Measurements from ENCODE around the gene KRT32.

Gene KRT32

DNA sequence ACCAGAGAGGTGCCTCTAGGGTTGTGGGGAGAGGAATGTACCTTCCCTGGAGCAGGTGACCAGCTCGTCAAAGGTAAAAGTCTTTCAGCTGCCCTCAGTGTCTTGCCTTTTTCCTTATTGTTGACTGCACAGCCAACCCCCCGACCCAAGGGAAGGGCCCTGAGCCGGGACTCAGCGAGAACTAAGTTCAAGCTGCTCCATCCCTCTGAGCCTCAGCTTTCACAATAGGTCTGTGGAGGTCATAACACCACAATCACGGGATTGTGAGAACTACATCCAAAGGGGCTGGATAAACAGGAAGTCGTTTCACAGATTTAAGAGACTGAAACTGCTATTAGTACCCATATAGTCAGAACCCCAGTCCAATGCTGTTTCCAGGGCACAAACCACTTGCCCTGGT lies 25.2 kb upstream of the KRT32 start:
- DNase-seq = no peak

DNA sequence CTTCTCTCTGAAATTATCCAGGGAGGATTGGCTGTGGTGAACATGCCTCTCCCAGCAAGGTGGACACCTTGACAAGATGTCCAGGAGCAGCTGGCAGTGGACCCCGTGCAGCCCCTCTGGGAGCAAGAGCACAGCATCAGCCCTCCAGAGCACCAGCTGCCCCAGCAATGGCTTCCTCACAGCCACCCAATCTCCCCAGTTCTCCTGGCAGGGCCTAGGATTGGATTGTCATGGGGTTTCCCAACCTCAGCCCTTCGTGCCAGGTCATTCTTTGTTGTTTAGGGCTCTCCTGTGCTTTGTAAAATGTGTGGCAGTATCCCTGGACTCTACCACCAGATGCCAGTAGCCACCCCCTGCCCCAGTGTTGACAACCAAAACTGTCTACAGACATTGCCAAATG lies 24.3 kb upstream of the KRT32 start:
- no peak for DNase-seq

DNA sequence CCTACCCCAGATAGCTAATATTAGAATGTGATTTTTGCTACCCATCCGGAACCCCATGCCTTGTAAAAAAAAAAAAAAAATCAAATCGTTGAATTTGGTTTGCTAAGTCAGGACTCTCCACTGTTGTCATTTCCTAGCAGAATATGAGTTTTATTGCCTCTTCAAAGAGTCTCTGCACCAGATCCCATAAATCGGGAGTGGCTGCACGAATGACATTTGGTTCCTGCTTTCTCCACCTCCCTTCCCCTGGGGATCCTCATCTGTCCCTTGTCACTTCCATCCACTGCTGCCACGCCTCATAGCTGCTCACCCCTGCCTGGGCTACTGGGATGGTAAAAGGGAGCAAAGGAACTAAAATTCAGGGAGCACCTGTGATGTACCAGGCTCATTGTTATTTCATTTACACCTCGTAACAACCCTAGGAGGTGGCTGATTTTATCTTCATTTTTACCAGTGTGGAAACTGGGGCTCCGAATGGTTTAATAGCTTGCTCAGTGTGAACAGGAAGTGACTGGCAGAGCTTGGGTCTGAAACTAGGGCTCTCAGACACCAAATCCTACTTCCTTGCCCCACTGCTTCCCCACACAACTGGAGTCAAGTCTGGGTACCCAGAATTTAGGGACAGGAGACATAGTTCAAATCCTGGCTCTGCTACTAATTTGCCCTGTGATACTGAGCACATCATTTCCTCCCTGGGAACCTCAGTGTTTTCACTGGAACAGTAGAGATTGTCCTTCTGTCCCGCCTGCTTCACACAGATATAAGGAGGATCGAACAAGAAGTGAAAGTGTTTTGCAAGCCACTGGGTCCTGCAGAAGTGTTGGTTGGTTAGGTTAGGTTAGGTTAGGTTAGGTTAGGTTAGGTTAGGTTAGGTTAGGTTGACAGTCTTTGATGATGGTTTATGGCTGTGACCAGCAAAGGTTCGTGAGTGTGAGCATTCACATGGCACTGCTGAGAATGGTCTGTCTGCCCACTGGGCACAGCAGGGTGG lies 23.1 kb upstream of the KRT32 start:
- no peak for DNase-seq

DNA sequence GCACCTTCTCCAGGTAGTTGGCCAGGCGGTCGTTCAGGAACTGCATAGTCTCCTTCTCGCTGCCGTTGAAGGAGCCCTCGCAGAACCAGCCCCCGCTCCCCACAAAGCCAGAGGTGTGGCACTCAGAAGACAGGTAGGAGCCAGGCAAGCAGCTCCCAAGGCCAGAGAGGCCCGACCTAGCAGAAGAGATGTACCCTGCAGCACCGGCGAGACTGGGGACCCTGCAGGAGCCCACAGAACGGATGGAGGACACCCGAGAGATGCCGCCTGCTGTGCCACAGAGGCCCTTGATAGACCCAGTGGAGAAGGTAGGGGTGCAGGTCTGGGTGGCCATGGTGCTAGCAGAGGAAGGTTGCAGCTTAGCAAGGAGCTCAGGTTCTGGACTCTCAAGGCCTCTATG lies 22.3 kb upstream of the KRT32 start, which contains the start of gene KRT36:
KRT36 (minus strand) TSS at position 380 of the 400 bp plus-strand sequence; CDS start at position 334, 46 bp downstream.
- DNase-seq = no peak

DNA sequence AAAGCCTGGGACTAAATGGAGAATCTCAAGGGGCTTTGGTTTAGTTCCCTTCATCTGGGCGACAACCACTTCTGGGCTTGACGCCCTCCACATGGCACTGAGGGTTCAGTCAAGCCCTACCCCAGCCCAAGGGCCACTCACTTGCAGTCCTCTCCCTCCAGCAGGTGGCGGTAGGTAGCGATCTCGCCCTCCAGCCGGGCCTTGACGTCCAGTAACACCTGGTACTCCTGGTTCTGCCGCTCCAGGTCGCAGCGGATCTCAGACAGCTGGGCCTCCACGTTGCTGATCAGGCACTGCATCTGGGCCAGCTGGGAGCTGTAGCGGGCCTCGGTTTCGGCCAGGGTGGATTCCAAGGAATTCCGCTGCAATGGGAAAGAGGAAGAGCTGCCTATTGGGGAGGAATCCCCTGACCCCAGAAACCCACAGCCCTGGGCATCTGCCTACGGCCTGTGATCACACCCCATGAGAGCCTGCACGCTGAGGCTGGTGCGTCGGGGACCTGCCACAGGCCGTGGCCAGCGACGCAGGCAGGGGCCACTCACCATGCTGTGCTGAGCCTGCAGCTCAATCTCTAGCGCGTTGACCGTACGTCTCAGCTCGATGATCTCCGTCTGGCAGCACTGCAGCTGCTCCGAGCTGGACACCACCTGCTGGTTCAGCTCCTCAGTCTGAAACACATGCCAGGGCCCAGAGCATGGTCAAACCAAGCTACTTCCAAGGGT lies 19.8 kb upstream of the KRT32 start:
- DNase-seq = no peak

DNA sequence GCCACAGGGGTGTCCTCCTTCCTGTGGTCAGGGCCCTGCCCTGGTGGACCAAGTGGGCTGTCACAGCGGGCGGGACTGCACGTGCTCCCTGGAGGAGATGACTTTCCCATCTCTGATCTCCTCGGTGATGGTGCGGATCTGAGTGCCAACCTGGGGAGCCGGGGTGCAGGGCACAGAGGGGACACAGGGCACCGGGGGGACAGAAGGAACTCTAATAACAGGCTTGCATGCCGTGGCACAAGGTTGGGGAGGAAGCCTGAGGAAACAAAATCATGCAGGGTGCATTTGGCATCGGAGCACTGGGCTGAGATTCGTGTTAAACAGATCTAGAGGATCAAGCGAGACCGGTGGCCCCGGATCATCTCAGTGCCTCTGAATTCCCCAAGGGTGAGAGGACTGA lies 19.1 kb upstream of the KRT32 start:
- DNase-seq = no peak

DNA sequence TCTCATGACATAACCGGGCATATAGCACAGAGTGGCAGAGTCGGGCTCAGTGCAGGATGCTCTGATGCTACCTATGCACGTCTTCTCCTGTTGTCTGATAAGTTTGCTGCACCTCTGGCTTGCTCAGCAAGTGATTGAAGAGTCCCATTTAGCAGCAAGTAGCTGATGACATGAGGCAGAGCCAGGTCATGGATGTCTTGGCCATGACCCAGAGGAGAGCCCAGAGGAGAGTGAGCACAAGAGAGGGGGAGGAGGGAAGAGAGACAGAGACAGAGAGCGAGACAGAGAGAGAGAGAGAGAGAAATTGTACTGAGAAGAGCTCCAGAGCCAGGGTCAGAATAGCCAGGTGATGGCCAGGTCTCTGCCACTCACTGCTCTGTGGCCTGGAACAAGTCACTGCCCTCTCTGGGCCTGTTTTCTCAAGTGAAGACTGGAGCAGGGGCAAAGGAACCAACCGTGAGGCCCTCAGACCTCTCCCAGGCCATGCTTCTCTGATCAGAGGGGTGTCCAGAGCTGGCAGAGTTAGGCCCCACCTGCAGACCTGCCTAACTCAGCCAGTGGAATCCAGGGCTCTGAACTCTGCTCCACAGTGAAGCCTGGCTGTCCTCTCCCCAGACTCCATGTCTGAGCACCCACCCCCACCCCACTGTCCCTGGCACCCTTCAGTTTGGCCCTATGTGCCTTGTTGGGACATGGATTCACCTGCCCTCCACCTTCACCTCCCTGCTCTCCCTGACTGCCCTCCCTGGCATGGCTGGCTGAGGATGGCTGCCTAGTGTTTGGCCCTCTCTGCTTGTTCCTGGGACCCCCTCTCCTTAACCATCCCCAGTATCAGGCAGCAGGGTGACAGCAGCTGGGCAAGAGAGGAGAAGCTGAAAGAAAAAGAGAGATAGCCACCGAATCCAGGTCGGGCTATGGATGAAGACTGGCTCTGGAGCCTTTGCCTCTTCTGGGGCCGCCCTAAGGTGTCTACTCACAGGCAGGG lies 18.0 kb upstream of the KRT32 start:
- DNase-seq = no peak

DNA sequence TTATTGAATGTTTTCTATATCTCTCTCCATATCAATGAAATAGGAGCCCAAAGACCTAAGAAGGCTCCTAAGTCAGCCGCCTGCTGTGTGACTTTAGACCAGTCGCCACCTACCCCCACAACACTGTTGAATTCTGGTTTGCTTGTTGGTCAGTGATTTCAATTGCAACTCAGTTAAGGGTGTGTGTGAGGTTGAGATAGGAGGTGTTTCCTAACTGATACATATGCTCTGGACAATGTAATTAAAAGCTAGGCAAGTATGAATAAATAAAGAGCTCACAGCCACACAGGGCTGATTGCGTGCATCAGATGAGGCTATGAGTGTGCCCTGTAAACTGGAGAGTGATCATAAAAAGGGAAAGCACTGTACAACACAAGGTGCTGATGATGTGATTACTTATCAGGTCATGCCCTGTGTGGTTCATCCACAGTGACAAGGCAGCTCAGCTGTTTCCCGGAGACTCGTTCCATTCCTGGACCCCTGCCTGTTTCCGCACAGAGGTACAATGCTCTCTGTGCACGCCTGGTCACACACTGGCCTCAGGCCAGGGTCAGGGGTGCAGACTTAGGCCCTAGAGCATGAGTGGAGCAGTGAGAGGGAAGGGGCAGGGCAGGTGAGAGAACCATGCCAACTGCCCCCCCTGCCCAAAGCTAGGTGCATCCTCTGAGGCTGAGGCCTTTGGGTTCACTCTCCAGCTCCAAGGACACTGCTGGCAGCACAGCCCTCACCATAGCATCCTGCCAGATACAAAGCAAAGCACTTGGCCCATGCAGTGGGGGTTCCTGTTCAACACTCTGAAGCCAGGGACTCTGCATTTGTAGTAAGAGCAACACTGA lies 17.0 kb upstream of the KRT32 start:
- no peak for DNase-seq

DNA sequence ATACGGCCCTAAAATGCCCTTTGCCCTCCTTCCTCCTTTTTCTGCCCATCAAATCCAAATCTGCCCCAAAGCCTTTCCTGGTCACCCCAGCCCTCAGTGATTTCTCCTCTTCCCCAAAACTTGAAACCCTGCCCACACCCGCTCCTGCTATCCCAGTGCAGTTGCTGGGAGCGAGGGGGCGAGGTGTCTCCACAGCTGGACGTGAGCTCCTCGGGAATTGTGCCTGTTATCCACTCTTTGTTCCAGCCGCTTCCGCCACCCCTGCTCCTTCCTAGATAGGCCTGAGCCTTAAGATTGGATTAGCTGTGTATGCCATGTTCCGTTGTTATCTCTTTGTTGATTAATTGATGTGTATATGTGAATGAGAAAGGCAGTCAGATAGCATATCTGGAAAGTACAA lies 16.3 kb upstream of the KRT32 start:
- no peak for DNase-seq

DNA sequence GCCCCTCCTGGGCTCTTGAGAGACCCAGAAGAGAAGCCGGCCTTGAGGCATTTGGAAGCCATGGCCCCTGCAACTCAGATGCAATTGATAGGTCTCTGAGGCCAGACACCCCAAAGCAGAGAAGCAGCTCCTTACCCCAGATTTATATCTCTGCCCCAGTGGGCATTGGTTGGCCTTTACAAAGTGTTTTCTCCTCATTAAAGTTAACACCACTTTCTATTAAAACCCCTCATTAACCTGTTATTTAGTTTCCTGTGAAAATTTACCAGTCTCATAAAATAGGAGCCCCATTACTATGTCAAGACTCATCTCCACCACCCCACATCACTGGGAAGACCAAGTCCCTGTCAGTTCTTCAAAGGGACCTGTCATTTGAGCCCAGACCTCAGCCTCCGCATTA lies 13.8 kb upstream of the KRT32 start, which contains the start of gene KRT35:
KRT35 (minus strand) TSS at position 116 of the 400 bp plus-strand sequence; CDS start at position 62, 54 bp downstream.
- DNase-seq = no peak

DNA sequence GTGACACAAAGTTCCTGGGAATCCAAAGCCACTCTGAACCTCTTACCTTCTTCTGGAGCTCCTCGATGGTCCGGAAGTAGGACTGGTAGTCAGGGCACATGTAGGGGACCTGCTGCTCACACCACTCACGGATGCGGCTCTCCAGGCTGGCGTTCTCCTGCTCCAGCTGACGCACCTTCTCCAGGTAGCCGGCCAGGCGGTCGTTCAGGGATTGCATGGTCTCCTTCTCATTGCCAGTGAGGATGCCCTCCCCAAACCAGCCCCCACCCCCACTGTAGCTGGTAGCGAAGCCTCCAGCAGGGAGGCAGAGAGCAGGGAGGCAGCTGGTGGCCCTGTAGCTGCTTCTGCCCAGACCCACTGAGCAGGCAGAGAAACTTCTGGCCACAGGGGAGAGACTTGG lies 13.4 kb upstream of the KRT32 start:
- DNase-seq = no peak

DNA sequence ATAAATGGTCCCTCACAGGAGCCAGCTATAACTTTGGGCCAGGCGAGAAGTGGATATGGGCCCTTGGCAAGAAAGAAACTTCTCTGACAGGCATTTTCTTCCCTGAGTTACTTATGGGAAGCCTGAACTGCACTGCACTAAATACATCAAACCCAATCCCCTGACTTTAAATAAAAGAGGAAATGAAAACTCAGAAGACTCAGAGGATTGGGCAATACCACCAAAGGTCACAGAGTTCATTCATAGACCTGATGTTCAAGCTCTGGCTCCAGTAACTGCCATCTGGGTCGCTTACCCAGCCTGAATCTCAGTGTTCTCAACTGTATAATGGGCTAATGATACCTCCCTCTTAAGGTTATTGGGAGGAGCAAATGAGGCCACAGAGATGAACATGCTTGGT lies 12.9 kb upstream of the KRT32 start:
- no peak for DNase-seq

DNA sequence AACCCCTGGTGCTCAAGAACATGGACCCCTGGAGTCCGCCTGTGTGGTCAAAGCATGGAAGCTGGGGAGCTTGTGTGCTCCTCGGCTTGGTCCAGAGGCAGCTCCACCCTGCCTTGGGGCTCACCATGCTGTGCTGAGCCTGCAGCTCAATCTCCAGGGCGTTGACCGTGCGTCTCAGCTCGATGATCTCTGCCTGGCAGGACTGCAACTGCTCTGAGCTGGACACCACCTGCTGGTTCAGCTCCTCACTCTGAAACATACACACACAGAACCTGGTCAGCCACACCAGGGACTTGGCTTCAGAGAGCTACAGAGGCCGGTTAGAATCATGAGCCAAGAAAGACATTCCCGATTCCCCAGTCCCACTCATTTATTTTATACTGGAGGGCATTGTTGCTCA lies 11.1 kb upstream of the KRT32 start:
- no peak for DNase-seq

DNA sequence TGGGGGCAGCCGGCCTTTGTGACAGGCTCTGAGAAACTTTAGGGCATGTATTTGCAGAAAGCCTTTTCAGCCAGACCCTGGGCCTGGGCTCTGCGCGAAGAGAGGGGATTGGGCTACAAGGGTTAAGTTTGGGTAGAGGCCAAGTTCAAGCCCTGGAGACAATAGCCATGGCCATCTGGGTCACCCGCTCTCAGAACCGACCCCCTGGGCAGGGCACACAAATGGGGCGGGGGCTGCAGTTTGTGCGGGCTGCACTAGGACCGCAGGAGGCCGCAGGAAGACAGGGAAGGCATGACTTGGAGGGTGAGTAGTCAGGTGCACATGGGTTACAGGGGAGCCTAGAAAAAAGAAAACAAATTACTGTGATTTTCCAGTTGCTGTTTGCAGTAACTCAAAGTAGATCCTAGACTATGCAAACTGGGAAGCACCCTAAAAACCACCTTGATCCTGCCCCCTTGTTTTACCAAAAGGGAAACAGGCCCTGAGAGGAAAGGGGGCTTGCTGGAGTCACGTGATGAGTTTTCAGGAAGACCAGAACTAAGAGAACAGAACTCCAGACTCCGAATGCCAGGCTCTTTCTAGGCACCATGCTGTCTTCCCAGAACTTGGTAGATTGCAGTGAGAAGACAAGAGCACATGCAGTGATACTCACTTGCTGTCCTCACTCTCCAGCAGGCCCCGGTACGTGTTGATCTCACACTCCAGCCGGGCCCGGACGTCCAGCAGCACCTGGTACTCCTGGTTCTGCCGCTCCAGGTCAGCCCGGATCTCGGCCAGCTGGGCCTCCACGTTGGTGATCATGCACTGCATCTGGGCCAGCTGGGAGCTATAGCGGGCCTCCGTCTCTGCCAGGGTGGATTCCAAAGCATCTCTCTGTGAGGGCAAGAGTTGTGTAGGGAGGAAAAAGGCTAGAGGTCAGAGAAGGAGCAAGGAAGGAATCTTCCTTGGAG lies 10.0 kb upstream of the KRT32 start:
- no peak for DNase-seq

DNA sequence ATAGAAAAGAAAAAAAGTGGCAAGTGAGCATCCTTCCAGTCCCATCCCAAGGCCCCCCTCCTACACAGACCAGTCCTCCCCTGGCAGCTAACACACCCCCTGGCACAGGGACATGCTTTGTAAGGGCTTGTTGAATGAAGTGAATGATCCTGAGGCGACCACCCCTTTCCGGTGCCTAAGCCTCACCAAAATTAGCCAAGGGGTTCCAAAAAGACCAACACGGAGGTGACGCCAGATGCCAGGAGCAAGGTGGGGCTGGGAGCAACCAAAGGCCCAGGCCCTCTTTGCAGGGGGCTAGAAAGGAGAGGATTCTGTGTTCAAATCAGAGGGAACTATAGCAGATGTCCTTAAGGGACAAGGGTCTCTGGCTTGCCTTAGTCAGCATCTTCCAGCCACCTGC lies 8.2 kb upstream of the KRT32 start:
- no peak for DNase-seq

DNA sequence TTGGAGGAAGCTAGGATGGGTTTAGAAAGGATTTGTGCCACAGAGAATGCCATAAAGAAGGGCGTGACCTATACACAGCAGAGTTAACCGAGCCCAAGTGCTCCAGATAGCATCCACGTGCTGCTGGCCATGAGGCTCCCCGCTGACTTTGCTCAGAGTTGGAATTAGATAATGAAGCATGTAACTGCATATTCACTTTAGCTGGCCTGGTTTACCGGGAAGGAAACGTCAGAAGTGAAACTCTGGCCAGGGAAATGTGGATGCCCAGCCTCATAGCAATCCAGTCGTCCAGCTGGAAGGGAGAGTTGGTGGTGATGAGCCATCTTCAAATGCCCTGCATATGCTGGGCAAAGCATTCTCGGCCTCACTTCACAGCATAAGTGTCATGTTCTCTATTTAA lies 7.7 kb upstream of the KRT32 start:
- no peak for DNase-seq

DNA sequence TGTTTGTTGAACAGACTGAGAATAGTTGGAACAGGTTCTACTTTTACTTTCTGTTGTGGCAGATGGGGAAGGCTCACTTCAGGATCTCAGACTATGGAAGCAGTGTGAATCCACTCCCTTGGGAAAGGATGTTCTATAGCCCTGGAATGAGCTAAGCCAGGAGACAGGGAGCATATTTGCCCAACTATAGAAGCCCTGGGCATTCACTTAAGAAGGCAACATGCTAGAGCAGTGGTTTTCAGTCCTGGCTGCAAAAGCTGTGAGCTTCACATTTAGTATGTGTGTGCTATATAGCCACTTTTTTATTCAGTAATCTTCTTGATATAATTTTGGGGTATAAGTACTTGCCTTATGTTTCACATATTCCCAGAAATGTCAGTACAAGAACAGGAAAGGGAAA lies 1.2 kb upstream of the KRT32 start:
- no peak for DNase-seq

DNA sequence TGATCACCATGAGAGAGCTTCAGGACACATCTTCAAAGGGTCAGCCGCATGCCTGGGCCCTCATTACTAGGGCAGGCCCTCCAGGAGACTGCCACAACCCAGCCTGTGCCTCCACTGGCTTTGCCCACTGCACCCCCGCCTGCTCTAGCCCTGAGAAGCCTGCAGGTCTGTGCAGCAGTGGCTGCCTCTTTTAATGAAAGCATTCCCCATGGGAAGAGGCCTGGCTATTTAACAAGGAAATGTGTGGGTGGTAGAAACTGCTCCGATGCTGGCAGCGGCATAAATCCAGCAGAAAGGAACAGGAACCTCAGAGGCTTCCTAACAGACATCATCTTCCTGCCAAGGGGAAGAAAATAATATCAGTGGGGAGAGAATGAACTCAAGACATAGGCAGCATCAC lies 375 bp upstream of the KRT32 start:
- DNase-seq = no peak

DNA sequence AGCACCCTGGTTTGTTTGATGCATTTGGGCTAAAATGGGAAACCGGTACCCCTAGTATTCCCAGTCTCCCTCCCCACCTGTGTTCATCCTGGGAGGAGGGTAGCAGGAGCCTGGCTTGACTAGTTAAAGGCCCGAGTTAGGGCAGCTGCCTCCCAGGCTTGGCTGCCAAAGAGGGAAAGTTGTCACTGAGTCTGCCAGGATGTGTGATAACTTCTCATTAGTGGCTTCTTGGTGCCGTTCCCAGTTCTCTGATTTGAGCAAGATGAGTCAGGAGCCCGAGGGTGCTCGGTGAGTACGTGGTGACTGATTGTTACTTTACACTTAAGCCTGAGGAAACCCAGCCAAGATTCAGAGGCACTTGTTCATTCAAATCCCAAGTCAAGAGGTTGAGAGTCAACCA lies 2.5 kb downstream of the KRT32 start:
- peak; percentile 56 to 76 for DNase-seq

DNA sequence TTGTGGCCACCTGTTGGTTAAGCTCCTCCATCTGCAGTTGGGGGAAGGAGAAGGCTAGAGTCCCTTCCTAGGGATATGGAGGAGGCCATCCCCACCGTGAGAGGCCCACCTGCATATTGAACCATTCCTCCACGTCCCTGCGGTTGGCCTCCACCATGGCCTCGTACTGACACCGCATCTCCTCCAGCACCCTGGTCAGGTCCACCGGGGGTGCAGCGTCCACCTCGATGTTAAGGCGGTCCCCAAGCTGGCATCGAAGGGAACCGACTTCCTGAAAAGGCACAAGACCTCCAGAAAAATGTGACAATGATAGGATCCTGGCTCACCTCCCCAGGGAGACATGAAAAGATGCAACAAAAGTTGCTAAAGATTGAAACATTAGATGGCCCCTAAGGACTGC lies 3.0 kb downstream of the KRT32 start:
- no peak for DNase-seq

DNA sequence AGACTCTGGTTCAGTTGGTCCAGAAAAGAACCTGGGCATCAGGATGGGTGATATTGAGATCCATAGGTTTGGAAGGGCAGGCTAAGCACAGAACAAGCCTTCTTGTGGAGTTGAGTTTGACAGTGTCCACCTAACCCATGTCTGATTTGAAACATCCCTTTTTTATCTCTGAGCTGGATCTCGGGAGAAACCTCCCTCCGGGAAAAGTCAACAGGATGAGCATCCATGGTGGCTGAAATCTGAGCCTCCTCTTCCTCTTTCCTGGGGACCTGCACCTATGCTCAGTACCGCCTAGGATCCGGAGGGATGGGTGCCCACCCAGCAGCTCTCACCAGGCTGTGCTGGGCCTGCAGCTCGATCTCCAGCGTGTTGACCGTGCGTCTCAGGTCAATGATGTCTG lies 3.4 kb downstream of the KRT32 start:
- DNase-seq = no peak
